ENCODE results near the gene ILK.
A peak's percentile ranks its signal among the peaks of the same experiment; 100 is the strongest.

The ILK gene

DNA sequence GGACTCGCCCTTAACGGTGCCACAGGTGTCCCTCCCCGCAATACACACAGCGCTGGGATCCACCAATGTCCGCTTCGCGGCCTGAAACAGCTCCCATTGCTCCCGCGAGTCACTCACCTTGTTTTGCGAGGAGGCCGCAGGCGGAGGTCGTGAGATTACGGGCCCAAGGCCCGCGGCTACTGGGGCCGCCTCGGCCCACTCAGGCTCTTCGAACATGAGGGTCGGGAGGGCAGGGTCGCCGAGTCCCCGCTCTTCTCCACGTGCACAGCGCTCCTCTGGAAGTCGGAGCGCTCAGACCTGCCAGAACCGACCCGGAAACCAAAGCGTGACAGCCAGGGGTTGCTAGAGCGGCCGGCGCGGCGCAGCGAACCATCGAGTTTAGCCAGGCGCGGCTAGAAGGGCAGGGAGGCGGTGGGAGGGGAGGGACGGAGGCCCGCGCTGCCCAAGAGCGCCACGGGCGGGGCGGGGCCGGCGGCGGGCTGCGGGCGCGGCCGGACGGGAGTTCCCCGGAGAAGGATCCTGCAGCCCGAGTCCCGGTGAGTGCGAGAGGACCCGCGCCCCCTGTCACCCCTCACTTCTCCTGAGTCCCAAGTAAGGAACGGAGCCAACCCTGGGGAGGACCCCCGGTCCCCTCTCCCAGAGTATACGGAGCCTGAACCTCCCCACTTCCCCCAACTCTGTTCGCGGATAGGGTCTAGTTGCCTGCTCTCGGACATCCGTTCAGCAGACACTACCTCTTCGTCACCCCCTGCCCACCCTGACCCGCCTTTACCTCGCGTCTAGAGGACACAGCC is at the start of gene ILK, which contains the start of gene RRP8:
Gene ILK, plus strand, starts transcription at position 488 of the 794 bp plus-strand sequence. CDS start 498 bp downstream, outside the sequence.
Gene RRP8, minus strand, starts transcription at position 330 of the 794 bp plus-strand sequence. Its CDS starts 114 bp downstream, at position 216.
- DNase-seq (ENCODE audit: low spot score): peak; percentile 89

GRCh38 chr11:6554828-6555706 is 48.5 kb upstream of the ILK start:
- peak; percentile 88 for DNase-seq (ENCODE audit: low spot score)

- DNase-seq (ENCODE audit: low spot score): peak; percentile 30
Measured at GRCh38 chr11:6556139-6556949, 47.2 kb upstream of the ILK start.

- no peak for DNase-seq (ENCODE audit: low spot score)
Measured at GRCh38 chr11:6557063-6557462, 46.5 kb upstream of the ILK start.

- no peak for DNase-seq (ENCODE audit: low spot score)
Measured at GRCh38 chr11:6557761-6558674, 45.6 kb upstream of the ILK start.

GRCh38 chr11:6559369-6559768 is 44.2 kb upstream of the ILK start:
- DNase-seq (ENCODE audit: low spot score): no peak

- DNase-seq (ENCODE audit: low spot score): no peak
Measured at GRCh38 chr11:6561288-6561687, 42.3 kb upstream of the ILK start.

- peak; percentile 82 for DNase-seq (ENCODE audit: low spot score)
Measured at GRCh38 chr11:6563121-6563619, 40.4 kb upstream of the ILK start.

DNA sequence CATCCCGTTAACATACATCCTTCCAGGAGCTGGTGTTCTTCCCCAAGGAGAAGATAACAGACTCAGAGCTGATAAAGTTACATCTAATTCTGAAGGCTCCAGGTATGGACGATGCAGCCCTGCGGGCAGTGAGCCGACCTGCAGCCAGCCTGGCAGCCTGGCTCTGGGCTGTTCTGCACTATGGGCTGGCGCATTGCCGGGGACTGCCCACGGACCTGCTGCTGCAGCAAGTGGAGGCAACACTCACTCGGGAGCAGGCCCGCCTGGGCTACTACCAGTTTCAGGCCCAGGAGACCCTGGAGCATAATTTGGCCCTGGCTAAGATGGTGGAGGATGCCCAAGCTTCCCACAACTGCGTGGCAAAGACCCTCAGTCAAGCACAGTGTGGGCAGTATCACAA is 39.9 kb upstream of the ILK start:
- DNase-seq (ENCODE audit: low spot score): no peak

DNA sequence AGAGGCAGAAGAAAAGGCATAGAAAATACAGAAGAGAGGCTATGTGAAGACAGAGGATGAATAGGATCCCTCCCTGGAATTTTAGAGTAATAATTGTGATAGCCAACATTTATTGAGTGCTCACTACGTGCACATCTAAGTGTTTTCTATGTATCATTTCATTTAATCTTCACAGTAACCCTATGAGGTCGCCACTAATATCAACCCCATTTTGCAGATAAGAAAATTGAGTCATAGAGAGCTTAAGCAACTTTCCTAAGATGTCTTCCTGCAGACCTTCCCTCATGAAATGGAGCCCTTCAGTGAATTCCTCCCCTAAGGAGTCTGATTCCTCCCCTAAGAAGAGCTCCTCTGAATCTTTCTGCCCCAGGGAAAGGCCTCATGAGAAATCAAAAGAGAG is 38.2 kb upstream of the ILK start:
- no peak for DNase-seq (ENCODE audit: low spot score)

- DNase-seq (ENCODE audit: low spot score): no peak
Measured at GRCh38 chr11:6565988-6566703, 37.4 kb upstream of the ILK start.

DNA sequence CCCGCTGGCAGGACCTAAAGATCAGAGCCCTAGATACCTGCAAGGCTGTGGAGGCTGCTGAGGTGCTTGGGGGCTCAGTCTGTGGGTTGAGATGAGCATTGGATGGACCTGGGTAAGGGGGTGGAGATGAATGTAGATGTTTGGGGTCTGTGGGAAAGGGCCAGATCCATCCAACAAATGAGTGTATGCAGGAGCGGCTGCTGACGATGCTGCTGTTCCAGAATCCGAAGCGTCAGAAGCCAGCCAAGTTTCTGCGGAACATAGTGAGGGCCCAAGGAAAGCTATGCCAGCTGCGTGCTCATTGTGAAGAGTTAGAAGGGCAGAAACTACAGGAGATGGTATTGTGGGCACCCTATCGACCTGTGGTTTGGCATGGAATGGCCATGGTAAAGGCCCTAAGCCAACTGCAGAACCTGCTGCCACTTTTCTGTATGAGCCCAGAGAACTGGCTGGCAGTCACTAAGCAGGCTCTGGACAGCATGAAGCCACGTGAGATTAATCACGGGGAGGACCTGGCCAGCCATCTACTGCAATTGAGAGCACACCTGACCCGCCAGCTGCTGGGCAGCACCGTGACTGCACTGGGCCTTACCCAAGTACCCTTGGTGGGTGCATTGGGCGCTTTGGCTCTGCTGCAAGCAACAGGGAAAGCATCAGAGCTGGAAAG is 36.7 kb upstream of the ILK start:
- no peak for DNase-seq (ENCODE audit: low spot score)

GRCh38 chr11:6567371-6567745 is 36.2 kb upstream of the ILK start:
- no peak for DNase-seq (ENCODE audit: low spot score)

DNA sequence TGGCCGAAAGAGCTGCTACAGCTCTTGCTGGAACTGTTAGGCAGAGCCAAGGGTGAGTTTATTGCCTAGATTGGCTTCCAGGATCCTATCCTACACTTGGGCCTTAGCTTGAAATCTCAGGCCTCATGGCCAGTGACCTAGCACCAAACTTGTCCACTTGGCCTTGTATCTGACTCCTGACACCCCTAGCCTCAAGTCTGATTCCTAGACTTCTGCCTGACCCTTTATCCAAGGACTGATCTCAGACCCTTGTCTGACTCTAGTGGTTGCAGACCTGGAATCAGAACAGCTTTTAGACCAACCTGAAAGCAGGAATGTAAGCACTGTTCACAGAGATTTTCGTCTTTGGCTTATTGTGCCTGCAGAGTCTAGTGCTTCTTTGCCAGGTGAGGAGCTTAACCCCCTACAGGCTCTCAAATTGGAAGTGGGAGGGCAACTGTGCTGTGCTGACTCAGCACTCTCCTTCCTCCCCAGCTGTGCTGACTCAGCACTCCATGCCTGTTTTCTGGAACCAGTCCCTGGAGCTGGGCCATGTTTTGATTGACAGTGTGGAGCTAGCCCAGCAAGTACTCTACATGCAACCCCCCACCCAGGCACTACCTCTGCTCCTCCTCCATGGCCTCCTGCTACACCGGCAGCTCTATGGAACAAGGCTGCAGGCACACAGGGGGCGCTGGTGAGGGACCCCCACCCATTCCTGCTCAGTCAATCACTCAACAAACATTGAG is 35.2 kb upstream of the ILK start:
- peak; percentile 85 for DNase-seq (ENCODE audit: low spot score)

GRCh38 chr11:6569706-6570105 is 33.9 kb upstream of the ILK start:
- peak; percentile 43 for DNase-seq (ENCODE audit: low spot score)

DNA sequence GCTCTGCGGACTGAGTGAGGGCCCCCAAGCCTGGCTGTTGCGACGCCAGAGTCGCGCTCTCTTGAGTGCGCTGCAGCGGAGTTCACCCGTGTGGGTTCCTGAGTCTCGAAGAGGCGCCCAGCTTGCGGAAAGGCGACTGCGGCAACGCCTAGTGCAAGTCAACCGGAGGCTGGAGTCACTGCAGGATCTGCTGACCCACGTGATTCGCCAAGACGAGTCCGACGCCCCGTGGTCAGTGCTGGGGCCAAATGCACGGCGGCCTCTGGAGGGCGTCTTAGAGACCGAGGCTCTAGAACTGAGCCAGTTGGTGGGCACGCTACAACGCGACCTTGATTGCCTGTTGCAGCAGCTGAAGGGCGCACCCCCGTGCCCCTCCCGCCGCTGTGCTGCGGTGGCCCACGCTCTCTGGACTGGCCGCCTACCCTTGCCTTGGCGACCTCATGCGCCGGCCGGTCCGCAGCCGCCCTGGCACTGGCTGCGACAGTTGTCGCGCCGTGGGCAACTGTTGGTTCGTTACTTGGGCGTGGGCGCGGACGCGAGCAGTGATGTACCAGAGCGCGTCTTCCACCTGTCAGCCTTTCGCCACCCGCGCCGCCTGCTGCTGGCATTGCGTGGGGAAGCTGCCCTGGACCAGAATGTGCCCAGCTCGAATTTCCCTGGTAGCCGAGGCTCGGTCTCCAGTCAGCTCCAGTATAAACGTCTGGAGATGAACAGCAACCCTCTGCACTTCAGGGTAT is 32.7 kb upstream of the ILK start:
- DNase-seq (ENCODE audit: low spot score): no peak

DNA sequence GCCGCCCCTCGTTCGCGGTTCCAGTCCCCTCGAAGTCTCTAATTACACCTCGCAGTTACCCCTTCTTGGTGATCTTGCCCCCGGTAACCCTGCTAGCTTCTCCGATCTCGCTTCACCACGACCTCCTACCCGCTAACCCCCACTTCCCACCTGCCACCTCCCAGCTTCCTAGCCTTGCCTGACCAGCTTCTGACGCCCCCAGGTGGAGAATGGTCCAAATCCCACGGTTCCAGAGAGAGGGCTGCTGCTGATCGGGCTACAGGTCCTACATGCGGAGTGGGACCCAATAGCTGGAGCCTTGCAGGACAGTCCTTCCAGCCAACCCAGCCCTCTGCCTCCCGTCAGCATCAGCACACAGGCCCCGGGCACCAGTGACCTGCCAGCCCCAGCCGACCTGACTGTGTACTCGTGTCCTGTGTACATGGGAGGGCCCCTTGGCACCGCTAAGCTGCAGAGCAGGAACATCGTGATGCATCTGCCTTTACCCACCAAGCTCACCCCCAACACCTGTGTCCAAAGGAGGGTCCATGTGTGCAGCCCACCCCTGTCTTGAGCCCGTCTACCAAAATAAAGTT is 32.1 kb upstream of the ILK start:
- no peak for DNase-seq (ENCODE audit: low spot score)

- no peak for DNase-seq (ENCODE audit: low spot score)
Measured at GRCh38 chr11:6572215-6572614, 31.4 kb upstream of the ILK start.
